Spleen (tissue), 11 donors: ENCODE data around the gene HCAR2. TPM values are rescaled to one million over a fixed set of nuclear protein-coding genes. Genes with fewer than 3 reads are reported as not detected.

Source experiments
- DNase-seq: peaks from one replicate; pipeline ENCODE4 v3.0.0-alpha.2; 2020
- H3K27ac ChIP-seq, 8 donors: fragments of 200-600 bp; sonication (generic) in 7 of 8; 1 replicate in 4 of 8; 2 replicates in 4 of 8; pipeline versions ENCODE4 v1.5.0 to v1.8.0; 2016 to 2021; ENCODE audit warnings: inconsistent platforms in 4 of 8, mild to moderate bottlenecking in 4 of 8, moderate library complexity in 1 of 8
- H3K27me3 ChIP-seq, 7 donors: fragments of 200-600 bp; sonication (generic) in 6 of 7; replicated peaks in 1 of 7; 1 replicate in 4 of 7; 2 replicates in 3 of 7; pipeline versions ENCODE4 v1.5.0 to v1.8.0; 2016 to 2021; ENCODE audit warnings: inconsistent platforms in 3 of 7, mild to moderate bottlenecking in 1 of 7
- H3K36me3 ChIP-seq, 6 donors: fragments of 200-600 bp; sonication (generic) in 5 of 6; 1 replicate in 4 of 6; 2 replicates in 2 of 6; pipeline versions ENCODE4 v1.5.0 to v1.8.0; 2016 to 2021; ENCODE audit warnings: inconsistent platforms in 2 of 6
- H3K4me1 ChIP-seq, 6 donors: fragments of 200-600 bp; sonication (generic) in 5 of 6; 1 replicate in 3 of 6; 2 replicates in 3 of 6; pipeline versions ENCODE4 v1.5.0 to v1.8.0; 2016 to 2021; ENCODE audit warnings: inconsistent platforms in 3 of 6
- H3K4me3 ChIP-seq, 8 donors: fragments of 200-600 bp; sonication (generic) in 7 of 8; 1 replicate in 4 of 8; 2 replicates in 4 of 8; pipeline versions ENCODE4 v1.5.0 to v1.8.0; 2016 to 2021; ENCODE audit warnings: inconsistent platforms in 4 of 8, mild to moderate bottlenecking in 4 of 8, moderate library complexity in 2 of 8
- H3K9me3 ChIP-seq, 8 donors: fragments of 200-600 bp; sonication (generic) in 7 of 8; 1 replicate in 4 of 8; 2 replicates in 4 of 8; pipeline versions ENCODE4 v1.5.0 to v1.8.0; 2016 to 2021; ENCODE audit warnings: inconsistent platforms in 4 of 8
- POLR2A ChIP-seq, 3 donors: fragments of 450-650 bp; IDR thresholded peaks; one replicate each; pipeline ENCODE4 v1.5.1; 2017; ENCODE audit warnings: antibody characterized with exemption in 3 of 3, mild to moderate bottlenecking in 1 of 3
- POLR2AphosphoS5 ChIP-seq, 3 donors: sonication (generic); formaldehyde crosslinking; IDR thresholded peaks; one replicate each; pipeline ENCODE4 v1.5.1; 2017; ENCODE audit warnings: antibody characterized with exemption in 3 of 3
- WGBS, 5 donors: extraction: QIAGEN DNeasy Blood & Tissue Kit in 3 of 5; methylation state at CpG; one replicate each; pipeline versions ENCODE4 v1.1.5 to v1.1.7; 2013 to 2018; 5-methylcytosine and 5-hydroxymethylcytosine counted together
- intact Hi-C: fragments of 100-400 bp; cut with DNase I; formaldehyde crosslinking; loops from one replicate; pipeline ENCODE4 v1.15.0; 2023; ENCODE audit warnings: low total_unique reads
- polyA plus RNA-seq, 3 donors: library from polyadenylated mRNA; stranded (reverse); fragments of 200-250 nt; gene quantifications; one replicate each; pipeline ENCODE4 v1.2.1, GENCODE V29; 2013
- total RNA-seq, 7 donors: library from RNA; depleted of rRNA in 3 of 7; stranded (reverse); fragments of >200 nt in 3 of 7; fragmentation: NEBNext Ultra II Directional in 4 of 7; extraction: Animal tissue kit (Norgen Biotek cat#: 25700) in 4 of 7; gene quantifications; one replicate each; pipeline versions ENCODE4 v1.1.0 to v1.2.1, GENCODE V29; 2016 to 2021
- TF ChIP-seq, protein P1 (sequence below), 11 experiments: fragments of 200-600 bp in 7 of 11; fragments of 450-650 bp in 4 of 11; sonication (generic) in 4 of 11; IDR thresholded peaks in 8 of 11; conservative IDR thresholded peaks in 3 of 11; 1 replicate in 7 of 11; 2 replicates in 4 of 11; pipeline versions ENCODE4 v1.4.0 to v1.8.0; 2016 to 2021; ENCODE audit warnings: antibody characterized with exemption in 11 of 11, inconsistent platforms in 4 of 11, mild to moderate bottlenecking in 1 of 11
- donor health status: healthy with polysubstance abuse.
- donor health status: DM: no; HTN: no; CAD: no; lungs with moderate emphysema.
- donor health status: DM: no; HTN: no; CAD: no.
- donor health status: Bipolar disorder and iron deficiency.
- donor health status: healthy.
- donor health status: DM: no; HTN: no; CAD: no.
- donor health status: DM: yes; HTN: yes; CAD: no.

The HCAR2 gene
- total and polyA plus RNA-seq, 10 donors = 0.53 to 43.0 (median 16.5) TPM

DNA sequence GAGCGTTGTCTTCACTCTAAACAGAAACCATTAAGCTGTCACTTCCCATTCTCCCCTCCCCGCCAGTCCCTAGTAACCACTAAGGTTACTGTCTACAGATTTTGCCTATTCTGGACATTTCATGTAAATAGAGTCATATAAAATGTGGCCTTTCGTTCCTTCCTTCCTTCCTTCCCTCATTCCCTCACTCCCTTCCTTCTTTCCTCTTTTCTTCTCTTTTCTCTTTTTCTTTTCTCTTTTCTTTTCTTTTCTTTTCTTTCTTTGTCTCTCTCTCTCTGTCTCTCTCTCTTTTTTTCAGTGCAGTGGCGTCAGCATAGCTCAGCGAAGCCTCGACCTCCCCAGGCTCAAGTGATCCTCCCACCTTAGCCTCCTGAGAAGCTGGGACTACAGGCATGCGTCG, 37.8 kb downstream of the HCAR2 start:
- intact Hi-C loops = no loop called here
- Histone ChIP-seq H3K4me1 (no peaks in the 10 kb centered on the region), H3K4me3 (no peak overlapping the region), H3K27ac (no peak overlapping the region), H3K36me3 (no peaks in the 10 kb centered on the region), H3K27me3 (no peaks in the 10 kb centered on the region), H3K9me3 (no peaks in the 10 kb centered on the region)
- no peak for DNase-seq
- WGBS, 5 donors = 73 to 81% (median 75%) methylated on average over 8 of the region's 8 CpGs
- TF ChIP-seq, protein P1, sequence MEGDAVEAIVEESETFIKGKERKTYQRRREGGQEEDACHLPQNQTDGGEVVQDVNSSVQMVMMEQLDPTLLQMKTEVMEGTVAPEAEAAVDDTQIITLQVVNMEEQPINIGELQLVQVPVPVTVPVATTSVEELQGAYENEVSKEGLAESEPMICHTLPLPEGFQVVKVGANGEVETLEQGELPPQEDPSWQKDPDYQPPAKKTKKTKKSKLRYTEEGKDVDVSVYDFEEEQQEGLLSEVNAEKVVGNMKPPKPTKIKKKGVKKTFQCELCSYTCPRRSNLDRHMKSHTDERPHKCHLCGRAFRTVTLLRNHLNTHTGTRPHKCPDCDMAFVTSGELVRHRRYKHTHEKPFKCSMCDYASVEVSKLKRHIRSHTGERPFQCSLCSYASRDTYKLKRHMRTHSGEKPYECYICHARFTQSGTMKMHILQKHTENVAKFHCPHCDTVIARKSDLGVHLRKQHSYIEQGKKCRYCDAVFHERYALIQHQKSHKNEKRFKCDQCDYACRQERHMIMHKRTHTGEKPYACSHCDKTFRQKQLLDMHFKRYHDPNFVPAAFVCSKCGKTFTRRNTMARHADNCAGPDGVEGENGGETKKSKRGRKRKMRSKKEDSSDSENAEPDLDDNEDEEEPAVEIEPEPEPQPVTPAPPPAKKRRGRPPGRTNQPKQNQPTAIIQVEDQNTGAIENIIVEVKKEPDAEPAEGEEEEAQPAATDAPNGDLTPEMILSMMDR (IDR thresholded peaks at IDR 0.05 in 8 of 11, conservative IDR thresholded peaks at IDR 0.05 in 3 of 11) = no peak
- TF ChIP-seq POLR2A (IDR thresholded peaks at IDR 0.05) = no peak
- TF ChIP-seq POLR2AphosphoS5 (IDR thresholded peaks at IDR 0.05) = no peak

DNA sequence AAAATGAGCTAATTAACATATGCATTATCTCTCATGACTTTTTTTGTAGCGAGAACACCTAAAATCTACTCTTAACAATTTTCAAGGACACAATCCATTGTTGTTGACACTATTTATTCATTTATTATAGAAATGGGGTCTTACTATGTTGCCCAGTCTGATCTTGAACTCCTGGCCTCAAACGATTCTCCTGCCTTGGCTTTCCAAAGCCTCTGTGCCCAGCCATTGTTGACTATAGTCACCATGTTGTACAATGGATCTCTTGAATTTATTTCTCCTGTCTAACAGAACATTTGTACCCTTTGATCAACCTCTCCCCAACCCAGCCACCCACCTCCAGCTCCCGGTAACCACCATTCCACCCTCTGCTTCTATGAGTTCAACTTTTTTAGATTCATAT, 41.2 kb downstream of the HCAR2 start:
- WGBS, 5 donors = 94 to 98% (median 96%) methylated on average over 3 of the region's 3 CpGs
- no peaks in the 10 kb centered on the region for H3K27me3 ChIP-seq
- intact Hi-C loops = no loop called here

DNA sequence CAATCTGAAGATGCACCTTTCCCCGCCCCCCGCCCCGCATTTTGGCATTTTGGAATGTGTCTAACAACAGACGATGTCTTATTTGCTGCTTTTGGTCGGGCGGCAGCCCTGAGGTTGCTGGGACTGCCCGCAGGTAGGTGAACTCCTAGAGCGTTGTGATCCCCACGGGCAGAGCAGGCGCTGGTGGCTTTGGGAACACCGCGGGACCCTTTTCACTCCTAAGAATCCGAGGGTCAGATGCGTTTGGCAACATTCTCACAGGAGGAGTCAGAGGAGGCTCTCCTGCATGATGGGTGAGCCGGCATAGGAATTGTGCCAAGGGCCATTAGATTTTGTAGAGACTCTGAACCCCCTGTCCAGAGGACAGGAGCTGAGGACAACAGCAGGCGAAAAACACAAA, 41.9 kb downstream of the HCAR2 start:
- Histone ChIP-seq H3K4me1 (peaks cover 0 to 8% (median 0%) of the 10 kb centered on the region in 6 donors), H3K9me3 (no peaks in the 10 kb centered on the region), H3K4me3 (no peak overlapping the region), H3K36me3 (no peaks in the 10 kb centered on the region), H3K27ac (no peak overlapping the region), H3K27me3 (no peaks in the 10 kb centered on the region)
- DNase-seq = no peak
- WGBS, 5 donors = 84 to 94% (median 89%) methylated on average over 6 to 16 of the region's 16 CpGs
- intact Hi-C loops = no loop called here
- no peak for TF ChIP-seq POLR2AphosphoS5 (IDR thresholded peaks at IDR 0.05)
- TF ChIP-seq, protein P1 (IDR thresholded peaks at IDR 0.05 in 8 of 11, conservative IDR thresholded peaks at IDR 0.05 in 3 of 11) = no peak

More for the DNA sequence above, 41.2 kb downstream of the HCAR2 start:
- DNase-seq = no peak
- Histone ChIP-seq H3K27ac (no peak overlapping the region), H3K9me3 (no peaks in the 10 kb centered on the region), H3K36me3 (no peaks in the 10 kb centered on the region), H3K4me3 (no peak overlapping the region), H3K4me1 (peaks cover 0 to 8% (median 0%) of the 10 kb centered on the region in 6 donors)
- no peak for TF ChIP-seq POLR2A (IDR thresholded peaks at IDR 0.05)
- TF ChIP-seq, protein P1 (IDR thresholded peaks at IDR 0.05 in 8 of 11, conservative IDR thresholded peaks at IDR 0.05 in 3 of 11) = no peak
- no peak for TF ChIP-seq POLR2AphosphoS5 (IDR thresholded peaks at IDR 0.05)

DNA sequence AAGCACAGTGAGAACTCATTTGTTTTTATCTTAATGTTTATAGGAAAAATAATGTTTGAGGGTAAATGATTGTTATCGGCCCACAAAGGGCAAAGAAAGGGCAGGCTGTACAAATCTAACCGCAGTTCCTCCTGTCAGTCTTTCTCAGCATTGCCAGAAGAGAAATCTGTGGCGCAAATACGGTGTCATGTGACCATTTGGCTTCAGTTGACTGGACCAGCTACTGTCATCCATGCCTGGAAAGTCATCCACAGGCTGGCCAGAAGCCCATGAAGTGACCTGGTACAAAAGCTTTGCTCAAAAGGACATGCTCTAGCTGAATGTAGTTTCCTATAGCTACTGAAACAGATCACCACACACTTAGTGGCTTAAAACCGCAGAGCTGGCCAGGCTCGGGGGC, 43.6 kb downstream of the HCAR2 start:
- TF ChIP-seq POLR2A (IDR thresholded peaks at IDR 0.05) = no peak
- peak in 1 of 3 donors; percentile 6 for TF ChIP-seq POLR2AphosphoS5 (IDR thresholded peaks at IDR 0.05)
- TF ChIP-seq, protein P1 (IDR thresholded peaks at IDR 0.05 in 8 of 11, conservative IDR thresholded peaks at IDR 0.05 in 3 of 11) = no peak
- DNase-seq = no peak
- Histone ChIP-seq H3K4me1 (peaks cover 0 to 8% (median 0%) of the 10 kb centered on the region in 6 donors), H3K4me3 (no peak overlapping the region), H3K36me3 (no peaks in the 10 kb centered on the region), H3K27me3 (no peaks in the 10 kb centered on the region), H3K9me3 (no peaks in the 10 kb centered on the region), H3K27ac (no peak overlapping the region)
- 49 to 70% (median 50%) methylated on average over 6 of the region's 6 CpGs for WGBS, 5 donors
- intact Hi-C loops = no loop called here
